ENCODE data around the gene PALMD.

DNA sequence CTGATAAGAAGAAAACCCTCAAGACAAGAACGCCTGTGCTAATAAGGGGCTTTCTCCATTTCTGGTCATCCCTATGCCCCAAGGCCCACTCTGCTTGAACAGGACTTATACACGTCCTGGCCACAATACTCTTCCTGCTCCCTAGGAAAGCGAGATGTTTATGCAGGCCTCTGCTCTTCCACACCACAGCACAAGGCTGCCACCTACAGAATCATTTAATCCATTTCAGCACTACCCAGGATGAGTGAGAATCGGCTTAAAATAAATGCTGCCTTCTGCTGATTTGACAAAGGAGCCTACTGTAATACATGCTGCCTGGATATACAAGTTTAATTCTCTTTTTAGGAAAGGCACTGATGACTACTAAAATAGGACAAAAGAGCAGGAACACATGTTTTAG, 91.1 kb downstream of the PALMD start:
- TF ChIP-seq EZH2phosphoT487 (IDR thresholded peaks at IDR 0.05; ENCODE audit: borderline replicate concordance, low read length) = no peak
- TF ChIP-seq, protein P1, sequence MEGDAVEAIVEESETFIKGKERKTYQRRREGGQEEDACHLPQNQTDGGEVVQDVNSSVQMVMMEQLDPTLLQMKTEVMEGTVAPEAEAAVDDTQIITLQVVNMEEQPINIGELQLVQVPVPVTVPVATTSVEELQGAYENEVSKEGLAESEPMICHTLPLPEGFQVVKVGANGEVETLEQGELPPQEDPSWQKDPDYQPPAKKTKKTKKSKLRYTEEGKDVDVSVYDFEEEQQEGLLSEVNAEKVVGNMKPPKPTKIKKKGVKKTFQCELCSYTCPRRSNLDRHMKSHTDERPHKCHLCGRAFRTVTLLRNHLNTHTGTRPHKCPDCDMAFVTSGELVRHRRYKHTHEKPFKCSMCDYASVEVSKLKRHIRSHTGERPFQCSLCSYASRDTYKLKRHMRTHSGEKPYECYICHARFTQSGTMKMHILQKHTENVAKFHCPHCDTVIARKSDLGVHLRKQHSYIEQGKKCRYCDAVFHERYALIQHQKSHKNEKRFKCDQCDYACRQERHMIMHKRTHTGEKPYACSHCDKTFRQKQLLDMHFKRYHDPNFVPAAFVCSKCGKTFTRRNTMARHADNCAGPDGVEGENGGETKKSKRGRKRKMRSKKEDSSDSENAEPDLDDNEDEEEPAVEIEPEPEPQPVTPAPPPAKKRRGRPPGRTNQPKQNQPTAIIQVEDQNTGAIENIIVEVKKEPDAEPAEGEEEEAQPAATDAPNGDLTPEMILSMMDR (IDR thresholded peaks at IDR 0.05; ENCODE audit: low read depth, low read length, poor library complexity, severe bottlenecking) = peak; percentile 17
